ENCODE measurements around the gene DNALI1.
"Not testable (repeated sequence)": the region's sequence is repeated elsewhere in the genome, so short reads cannot be mapped to it uniquely, and the experiment has no call there.

DNALI1 gene

DNA sequence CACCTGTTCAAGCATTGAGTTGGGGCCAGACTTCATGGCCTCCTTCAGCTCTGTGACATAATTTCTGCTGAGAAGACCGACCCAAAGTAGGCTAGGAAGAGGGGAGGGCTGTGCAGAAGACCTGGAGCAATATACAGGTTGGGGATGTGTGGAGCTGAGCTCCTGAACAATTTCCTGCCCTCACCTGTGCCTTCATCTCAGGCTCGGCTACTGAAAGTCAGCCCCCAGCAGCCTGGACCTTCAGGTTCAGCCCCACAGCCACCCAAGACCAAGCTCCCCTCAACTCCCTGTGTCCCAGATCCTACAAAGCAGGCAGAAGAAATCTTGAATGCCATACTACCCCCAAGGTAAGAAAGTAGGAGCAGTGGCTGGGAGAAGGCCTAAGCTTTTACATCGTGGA, 662 bp downstream of the DNALI1 start:
- DNase-seq = no peak

DNA sequence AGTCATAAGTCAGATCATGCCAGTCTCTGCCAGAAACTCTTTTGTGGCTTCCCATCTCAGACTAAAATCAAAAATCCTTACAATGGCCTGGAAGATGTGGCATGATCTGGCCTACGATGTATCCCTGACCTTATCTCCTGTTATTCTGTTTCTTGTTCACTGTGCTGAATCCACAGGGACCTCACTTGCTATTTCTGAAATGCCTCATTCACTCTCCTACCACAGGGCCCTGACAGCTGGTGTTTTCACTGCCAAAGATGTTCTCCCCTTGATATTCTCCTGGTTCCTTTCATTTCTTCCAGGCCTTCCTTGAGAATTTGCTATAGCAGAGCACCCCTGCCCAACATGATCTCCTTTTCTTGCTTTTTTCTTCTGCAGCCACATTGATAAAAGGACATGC, 1.7 kb downstream of the DNALI1 start:
- no peak for DNase-seq

DNA sequence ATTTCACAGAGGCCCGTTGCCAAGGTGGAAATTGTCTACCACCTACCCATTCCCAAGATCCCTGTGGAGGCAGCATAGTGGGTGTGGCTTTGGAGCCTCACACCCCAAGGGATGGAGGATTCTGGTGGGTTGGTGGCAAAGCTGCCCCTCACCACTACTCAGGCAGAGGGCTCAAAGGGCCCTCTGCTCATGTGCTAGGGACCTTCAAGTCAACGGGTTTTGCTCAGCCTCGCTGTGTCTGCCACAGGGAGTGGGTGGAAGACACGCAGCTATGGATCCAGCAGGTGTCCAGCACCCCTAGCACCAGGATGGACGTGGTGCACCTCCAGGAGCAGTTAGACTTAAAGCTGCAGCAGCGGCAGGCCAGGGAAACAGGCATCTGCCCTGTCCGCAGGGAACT, 2.3 kb downstream of the DNALI1 start:
- no peak for DNase-seq

DNA sequence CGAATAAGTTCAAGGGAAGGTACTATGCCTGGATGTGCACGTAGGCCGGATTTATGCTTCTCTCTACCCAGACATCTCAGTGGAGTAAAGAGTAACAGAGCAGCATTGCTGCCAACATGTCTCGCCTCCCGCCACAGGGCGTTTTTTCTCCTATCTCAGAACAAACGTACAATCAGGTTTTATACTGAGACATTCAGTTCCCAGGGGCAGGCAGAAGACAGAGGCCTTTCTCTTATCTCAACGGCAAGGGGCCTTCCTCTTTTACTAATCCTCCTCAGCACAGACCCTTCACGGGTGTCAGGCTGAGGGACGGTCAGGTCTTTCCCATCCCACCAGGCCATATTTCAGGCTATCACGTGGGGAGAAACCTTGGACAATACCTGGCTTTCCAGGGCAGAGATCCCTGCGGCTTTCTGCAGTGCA, 3.2 kb downstream of the DNALI1 start:
- not testable (repeated sequence) for DNase-seq

DNA sequence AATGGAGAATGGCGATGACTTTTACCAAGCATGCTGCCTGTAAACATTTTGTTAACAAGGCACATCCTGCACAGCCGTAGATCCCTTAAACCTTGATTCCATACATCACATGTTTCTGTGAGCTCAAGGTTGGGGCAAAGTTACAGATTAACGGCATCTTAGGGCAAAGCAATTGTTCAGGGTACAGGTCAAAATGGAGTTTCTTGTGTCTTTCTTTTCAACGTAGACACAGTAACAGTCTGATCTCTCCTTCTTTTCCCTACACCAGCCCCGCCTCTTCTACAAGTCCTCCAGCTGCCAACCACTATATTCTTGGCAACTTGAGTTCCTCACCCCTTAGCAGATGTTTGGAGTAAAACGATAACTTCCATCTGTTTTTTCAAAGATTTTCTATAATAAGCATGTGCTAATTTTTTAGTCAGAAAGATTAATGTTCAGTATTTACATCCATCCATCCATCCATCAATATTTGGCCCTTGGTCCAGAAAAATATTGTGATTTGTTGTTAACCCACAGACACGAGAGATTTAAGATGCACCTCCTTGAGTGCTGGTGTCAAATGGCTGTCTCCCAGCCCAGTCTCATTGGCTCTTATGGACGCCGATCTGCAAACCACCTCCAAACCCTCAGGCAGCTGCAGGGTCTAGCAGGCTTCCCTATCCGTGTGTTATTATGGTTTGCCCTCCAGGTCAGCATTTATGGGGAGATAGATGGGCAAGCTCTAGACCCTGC, 3.8 kb downstream of the DNALI1 start:
- no peak for DNase-seq

DNA sequence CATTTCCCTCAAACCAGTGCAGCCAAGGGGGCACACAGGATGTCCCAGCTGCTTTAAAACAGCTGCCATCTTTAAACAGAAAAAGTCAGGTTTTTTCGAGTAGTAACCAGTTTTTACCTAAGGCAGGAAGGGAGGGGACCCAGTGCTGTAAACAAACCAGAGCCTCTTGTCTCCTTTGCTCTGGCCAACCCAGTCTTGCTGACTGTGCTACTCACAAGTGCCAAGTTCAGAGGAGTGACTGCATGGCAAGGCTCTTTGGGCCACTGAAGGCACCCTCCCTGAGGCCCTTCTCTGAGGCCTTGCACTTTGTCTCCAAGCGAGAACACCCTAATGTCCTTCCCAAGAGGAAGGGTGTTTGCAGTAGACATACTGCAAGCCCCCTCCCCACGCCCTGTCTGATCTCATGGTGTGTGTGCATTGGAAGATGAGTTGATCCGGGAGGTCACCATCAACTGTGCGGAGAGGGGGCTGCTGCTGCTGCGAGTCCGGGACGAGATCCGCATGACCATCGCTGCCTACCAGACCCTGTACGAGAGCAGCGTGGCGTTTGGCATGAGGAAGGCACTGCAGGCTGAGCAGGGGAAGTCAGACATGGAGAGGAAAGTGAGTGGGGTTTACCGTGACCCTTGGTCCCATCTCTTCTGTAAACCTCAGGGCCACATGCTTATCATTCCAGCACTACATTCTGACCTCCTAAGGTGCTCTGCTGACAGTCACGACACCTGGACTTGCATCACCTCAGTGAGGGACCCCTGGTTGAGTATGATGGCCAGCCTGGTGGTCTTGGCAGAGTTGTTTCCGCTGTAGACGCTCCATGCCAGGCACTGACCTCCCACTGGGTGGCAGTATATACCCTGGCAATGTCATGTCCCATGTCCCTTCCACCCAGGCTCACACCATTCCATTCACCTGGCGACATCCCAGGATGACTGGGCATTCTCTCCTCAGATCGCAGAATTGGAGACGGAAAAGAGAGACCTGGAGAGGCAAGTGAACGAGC, 4.7 kb downstream of the DNALI1 start:
- DNase-seq = peak; percentile 20

DNA sequence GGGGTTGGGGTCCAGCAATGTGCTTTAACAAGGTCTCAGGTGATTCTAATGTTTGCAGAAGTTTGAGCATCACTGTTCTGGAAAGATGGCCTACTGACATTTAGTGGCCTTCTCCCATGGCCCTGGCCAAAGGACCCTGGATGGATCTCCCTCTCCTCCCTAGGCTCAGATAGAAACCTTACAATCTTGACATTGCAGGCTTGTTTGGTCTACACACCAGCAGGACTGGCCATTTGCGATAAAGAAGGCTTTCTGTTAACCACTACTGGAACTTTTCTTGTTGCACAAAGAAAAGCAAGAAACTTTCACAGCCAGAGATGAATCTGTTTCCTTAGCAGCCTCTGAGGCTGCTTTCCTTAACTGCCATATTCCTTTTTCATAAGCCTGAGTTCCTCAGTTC, 6.2 kb downstream of the DNALI1 start:
- DNase-seq = no peak

DNA sequence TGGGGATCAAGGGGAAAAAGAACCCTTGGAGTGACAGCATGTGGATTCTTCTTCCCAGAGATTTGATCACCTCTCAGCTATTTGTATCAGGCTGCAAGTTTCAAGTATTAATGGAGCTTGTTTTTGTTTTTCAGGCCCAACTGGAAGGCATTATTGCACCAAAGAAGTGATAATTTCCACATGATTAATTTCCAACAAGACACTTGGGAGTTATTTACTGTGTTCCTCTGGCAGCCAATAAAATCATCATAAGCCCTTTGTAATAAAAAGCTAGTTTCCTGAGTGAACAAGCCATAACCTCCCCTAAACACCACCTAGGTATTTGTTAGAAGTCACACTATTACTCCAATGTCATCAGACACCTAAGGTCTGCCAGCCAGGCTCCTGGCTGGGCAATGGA, 8.2 kb downstream of the DNALI1 start:
- no peak for DNase-seq

DNA sequence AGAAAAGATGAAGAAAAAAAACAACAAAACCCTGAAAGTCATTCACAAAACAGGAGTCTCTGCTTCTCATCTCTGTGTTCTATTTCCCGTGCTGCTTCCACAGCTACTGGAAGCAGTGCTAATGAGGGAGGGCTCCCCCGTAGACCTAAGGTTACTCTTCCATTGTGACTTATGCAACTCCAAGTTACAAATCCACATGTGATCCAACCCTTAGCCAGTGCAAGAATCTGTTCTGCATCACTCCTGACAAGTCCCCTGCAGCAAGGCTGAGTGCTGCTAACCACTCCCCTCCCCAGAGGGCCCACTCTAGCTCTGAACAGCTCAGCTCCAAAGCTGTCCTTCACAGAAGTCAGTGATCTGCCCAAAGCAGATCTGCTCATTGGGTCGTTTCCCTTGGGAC, 10.3 kb downstream of the DNALI1 start:
- no peak for DNase-seq

DNA sequence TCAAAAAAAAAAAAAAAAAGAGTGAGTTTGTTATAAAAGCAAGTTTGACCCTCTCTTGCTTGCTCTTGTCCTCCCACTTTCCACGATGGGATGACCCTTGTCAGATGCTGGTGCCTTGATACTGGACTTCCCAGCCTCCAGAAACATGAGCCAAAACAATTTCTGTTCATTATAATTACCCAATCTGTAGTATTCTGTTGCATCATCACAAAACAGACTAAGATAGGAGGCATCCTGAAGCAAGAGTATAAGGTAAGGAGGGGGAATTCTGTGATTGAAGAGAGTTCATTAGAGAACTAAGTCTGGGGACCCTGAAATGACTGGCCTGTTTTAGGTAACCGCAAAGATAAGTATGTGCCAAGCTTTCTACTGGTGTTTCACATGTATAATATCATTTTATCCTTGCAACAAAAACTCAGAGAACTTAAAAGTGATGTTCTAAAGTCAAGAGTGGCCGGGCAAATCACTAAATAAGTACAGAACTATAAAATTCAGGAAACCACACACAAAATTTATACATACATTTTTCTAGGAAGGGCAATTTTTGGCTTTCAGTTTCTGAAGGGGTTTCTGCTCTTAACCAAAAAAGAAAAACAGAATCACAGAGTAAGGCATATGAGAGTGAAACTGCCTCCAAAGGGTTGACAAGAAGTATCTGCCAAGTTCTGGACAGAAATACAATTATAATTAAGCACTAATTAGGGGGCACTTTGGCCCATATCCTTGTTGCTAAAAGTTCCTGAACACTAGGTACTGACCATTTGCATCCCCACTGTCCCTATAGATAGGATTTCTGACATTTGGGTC, 14.0 kb downstream of the DNALI1 start:
- no peak for DNase-seq

DNA sequence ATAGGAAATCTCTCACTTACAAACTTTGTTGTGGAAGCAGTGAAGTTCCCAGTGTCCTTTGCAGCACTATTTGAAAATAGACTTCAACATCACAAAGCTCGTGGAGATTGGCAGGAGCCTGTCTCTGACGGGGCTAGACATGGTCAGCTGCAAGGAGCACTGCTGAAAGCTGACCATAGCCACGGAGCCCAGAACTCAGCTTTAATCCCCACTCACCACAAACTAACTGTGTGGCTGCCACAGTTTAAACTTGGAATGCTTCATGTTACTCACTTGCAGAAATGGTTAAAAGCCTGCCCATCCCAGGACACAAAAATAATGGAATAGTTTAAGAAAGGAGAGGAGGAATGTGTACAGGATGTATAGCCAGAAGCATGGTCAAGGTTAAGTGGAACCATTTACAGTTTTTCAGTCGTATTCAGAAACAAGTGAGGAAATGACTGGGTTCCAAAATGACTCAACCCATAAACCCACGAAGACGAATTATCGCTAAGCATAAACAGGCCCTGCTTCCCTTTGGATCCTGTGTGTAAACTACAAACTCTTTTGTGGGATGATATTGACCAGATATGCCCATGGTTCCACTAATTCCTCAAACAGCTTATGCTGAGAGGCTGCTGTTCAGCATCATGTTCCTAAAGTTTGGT, 18.2 kb downstream of the DNALI1 start:
- no peak for DNase-seq

DNA sequence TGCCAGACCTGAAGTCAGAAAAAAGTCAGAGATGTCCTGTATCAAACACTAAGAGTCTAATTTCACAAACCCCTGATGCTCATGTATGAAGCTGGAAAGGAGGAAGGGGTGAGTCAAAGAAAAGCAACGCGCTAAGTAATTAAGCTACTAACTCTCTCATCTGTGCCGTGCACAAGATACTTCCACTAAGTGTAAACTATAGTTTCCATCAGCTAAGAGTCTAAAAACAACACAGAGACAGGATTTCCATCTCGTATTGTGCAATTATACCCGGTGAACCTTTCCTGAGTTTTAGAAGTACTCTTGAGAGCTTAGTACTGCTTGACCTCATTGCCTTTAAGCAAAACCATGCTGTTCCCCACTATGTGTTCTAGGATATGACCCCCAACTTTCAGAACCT, 19.0 kb downstream of the DNALI1 start:
- no peak for DNase-seq

DNA sequence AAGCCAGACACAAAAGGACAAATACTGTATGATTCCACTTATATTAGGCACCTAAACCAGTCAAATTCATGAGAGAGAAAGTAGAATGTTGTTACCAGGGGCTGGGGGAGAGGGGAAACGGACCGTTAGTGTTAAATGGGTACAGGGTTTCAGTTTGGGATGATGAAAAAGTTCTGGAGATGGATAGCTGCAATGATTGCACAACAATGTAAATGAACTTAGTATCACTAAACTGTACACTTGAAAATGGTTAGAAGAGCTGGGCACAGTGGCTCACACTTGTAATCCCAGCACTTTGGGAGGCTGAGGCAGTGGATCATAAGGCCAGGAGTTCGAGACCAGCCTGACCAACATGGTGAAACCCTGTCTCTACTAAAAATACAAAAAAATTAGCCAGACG, 27.8 kb downstream of the DNALI1 start:
- DNase-seq = not testable (repeated sequence)

DNA sequence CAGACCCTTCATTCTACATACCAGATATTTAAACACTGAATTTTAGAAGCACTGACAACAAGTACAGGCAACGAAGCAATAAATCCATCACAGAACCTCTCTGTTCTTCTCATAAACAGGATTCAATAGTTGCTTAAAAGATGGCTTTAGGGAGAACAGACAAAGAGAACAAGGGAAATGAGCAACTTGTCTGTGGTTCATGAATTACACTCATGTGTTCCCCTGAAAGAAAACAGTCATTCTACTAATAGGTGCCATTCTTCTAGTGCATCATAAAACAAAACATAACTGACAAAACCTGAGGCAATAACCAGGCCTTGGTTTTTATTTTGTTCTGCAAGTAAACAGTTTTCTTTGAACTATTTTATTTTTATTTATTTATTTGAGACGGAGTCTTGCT, 32.2 kb downstream of the DNALI1 start:
- DNase-seq = no peak

DNA sequence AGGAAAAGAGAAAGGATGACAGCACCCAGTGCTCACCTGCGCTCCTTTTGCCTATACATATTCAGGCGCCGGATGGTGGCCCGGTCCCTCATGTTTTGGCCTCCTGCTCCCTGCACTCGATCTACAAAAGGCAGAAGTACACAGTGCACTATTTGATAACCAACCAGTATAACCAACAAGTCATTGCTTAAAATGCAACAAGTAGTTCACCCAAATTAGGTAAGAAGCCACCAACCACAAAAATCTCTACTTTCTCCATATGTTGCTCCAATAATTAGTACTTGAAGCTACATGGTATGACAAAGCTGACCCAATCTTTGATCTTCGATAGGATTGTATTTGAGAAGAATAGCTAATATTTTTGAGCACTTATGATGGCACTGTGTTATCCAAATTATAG, 37.0 kb downstream of the DNALI1 start:
- DNase-seq = no peak

DNA sequence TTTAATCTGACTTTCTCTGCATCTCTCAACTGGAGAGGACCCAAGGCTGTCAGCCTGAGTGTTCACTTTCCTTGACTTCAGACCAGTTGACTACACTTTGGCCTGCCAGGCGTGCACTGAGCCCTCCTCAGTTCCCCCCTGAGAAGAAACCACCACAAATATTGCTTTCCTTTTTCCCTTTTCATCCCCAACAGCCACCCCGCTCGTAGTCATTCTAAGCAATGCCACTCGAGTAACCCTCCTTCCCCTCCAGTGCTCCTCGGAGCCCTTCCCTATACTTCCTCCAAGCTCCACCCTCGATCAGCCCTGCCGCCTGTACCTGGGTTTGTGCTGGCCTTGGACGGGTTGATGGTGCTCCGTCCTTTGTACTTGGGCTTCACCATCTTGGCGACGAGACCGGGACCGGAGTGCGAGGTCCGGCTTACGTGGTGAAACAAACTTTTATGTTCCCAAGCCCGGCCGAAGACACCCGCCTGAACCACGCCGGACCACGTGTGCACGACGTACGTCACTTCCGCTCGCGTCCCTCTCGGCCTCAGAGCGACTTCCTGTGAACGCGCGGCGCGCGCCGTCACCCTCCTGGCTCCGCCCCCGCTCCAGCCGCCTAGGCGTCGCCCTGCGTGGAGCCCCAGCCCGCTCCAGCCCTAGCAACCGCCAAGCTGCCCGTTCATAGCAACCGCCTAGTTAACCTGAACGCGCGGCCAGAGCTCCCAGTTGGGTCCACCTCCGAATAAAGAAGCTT, 38.9 kb downstream of the DNALI1 start, which contains the start of gene GNL2:
Gene GNL2 (minus strand): TSS at position 498 of the 742 bp plus-strand sequence. CDS start 115 bp downstream, at position 383.
- peak; percentile 98 for DNase-seq

DNA sequence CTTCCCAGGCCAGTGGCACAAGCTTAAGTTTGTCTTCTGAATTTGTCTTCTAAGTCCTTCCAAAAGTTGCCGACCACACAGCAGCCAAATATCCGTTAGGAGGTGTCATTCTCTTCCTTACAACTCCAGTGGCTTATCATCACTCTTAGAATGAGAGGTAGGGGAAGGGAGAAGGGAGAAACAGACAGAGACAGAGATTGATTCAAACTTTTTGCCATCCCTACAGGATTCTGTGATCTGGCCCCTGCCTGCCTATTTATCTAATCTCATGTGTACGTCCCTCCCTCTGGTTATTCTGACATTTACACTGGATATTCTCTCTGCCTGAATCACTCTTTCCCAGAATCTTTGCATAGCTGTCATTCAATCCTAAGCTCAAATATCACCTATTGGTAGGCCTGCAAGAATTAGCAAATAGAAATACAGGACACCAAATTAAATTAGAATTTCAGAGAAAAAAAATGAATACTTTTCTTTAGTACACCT, 39.5 kb downstream of the DNALI1 start:
- DNase-seq = no peak

DNA sequence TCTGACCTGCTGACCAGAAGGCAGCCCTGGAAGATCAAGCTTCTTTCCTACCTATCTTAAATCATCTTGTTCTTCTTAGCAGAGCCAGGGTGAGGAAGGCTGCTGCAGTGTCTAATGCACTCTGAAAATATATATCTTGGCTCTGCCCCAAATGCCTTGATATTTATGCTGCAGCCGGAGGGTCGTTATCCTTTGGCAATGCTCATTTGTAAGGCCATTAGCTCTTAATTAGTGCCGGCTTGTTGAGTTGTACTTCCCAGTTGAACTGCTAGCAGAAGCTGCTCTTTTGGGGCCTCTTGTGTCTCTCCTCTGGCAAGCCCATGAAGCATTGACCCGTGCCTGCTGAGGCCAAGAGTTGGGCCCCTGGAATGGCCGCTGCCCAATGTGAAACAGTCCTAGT, 43.2 kb downstream of the DNALI1 start:
- no peak for DNase-seq

DNA sequence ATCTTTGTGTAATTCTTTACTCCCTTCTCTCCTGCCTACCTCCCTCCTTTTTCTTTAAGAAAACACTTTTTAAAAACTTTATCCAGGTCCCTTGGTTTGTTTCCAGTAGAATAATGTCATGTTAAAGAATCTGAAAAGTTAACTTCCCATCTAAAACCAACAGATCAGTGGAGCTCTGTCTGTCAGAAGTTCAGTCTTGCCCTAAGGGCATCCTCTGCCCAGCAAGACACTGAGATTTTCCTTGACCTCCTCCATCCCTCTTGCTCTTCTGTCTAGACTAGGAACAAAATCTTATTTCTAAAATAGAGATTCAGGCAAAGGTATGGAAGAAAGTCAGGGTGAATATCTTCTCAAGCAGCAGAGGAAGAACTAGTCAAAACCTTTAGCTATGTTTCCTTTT, 44.7 kb downstream of the DNALI1 start:
- no peak for DNase-seq

DNA sequence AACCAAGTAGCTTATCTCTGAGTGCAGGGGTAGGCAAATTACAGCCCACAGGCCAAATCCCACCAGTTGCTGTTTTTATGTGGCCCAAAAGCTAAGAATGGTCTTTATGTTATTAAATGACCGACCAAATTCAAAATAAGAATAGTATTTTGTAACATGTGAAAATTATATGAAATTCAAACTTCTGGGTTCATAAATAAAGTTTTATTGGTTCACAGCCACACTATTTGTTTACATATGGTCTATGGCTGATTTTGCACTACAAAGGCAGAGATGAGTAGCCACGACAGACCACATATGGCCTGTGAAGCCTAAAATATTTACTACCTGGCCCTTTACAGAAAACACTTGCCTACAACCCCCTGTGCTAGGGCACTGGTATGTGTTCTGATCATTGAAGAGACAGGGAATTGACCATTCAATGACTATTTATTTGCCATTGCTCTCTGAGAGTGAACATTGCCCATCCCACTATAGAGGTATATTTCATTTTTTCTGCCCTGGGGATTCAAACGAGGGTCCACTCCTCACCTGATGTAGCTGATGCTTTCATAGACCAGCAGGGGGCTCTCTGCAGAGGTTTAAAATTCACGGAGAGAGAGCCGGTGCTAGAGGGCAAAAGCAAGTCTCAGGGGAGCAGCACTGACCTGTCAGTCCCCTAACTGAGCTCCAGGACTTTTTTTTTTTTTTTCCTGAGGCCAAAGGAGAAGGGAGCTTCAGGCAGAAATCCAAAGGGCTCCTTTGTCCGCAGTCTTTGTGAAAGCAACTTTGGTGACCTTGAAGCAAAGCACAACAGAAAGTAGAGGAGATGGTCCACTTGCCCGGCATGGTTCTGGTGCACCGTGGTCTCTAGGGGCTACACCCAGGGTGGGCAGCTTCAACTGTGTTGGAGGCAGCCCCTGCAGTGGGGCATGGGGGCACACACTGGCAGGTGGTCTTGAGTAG, 46.3 kb downstream of the DNALI1 start:
- DNase-seq = peak; percentile 20

All from CD4-positive, alpha-beta T cell treated with Interleukin-15 for 1 hour (primary cell).